Measurements from ENCODE around the gene MSRB2.

Gene MSRB2

DNA sequence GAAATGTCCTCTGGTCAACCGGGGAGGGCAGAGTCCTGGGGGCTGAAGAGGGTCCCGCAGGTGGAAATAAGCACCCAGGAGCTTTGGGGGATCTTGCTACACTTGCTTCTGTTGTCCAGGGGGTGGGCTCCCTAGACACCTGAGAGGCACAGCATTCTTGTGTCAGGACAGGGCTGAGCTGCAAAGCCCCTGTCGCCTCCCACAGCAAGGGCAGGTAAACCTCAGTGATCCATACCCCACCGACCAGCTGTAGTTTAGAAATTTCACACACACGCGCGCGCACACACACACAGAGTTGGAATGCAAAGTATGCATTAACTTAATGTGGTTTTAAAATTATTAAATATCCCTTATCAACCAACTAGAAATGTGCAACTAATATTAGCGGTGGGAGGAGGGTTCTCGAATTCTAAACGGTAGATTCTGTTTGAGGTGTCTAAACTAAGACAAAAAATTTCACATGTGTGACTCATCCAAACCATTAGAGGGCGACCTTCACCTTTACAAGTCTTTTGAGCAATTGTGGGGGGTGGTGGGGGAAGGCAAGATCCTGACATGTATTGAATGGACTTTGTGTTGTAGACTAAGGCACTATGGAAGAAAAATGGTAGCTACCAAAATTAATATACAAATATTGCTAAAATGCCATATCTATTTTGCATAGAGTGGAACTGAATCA lies 62.5 kb downstream of the MSRB2 start:
- TF ChIP-seq YY1 (IDR thresholded peaks at IDR 0.05; ENCODE audit: insufficient read depth, insufficient read length) (no peak), ZNF274 (IDR thresholded peaks at IDR 0.05; ENCODE audit: low read depth, low read length) (no peak)
- Histone ChIP-seq H3K4me3 (ENCODE audit: insufficient read length, low read depth) (no peak overlapping the region), H3K27me3 (ENCODE audit: insufficient read depth, insufficient read length) (peaks cover 6% of the 10 kb centered on the region), H3K9ac (ENCODE audit: insufficient read length, low read depth) (no peak overlapping the region), H3K36me3 (ENCODE audit: insufficient read depth, insufficient read length, low read length) (no peaks in the 10 kb centered on the region), H3K4me1 (ENCODE audit: insufficient read depth, insufficient read length) (no peaks in the 10 kb centered on the region), H3K9me3 (ENCODE audit: insufficient read depth, low read length) (no peaks in the 10 kb centered on the region)
- peak; percentile 39 for DNase-seq (ENCODE audit: low read depth, low spot score)

GRCh38 chr10:23158370-23158769 lies 63.0 kb downstream of the MSRB2 start:
- no peak for TF ChIP-seq YY1 (IDR thresholded peaks at IDR 0.05; ENCODE audit: insufficient read depth, insufficient read length)
- TF ChIP-seq ZNF274 (IDR thresholded peaks at IDR 0.05; ENCODE audit: low read depth, low read length) = no peak
- TF ChIP-seq SUZ12 (IDR thresholded peaks at IDR 0.05; ENCODE audit: extremely low read depth, insufficient read depth, insufficient read length) = no peak
- H3K9me3 ChIP-seq (ENCODE audit: insufficient read depth, low read length) = no peaks in the 10 kb centered on the region
- no peaks in the 10 kb centered on the region for H3K4me1 ChIP-seq (ENCODE audit: insufficient read depth, insufficient read length)
- peak; percentile 49 for DNase-seq (ENCODE audit: low read depth, low spot score)
- H3K9ac ChIP-seq (ENCODE audit: insufficient read length, low read depth) = no peak overlapping the region
- H3K36me3 ChIP-seq (ENCODE audit: insufficient read depth, insufficient read length, low read length) = no peaks in the 10 kb centered on the region
- H3K27me3 ChIP-seq (ENCODE audit: insufficient read depth, insufficient read length) = peaks cover 6% of the 10 kb centered on the region
- H3K4me3 ChIP-seq (ENCODE audit: insufficient read length, low read depth) = no peak overlapping the region

GRCh38 chr10:23171232-23171876 lies 76.0 kb downstream of the MSRB2 start:
- peaks cover 7% of the 10 kb centered on the region for H3K4me1 ChIP-seq (ENCODE audit: insufficient read depth, insufficient read length)
- no peak overlapping the region for H3K4me3 ChIP-seq (ENCODE audit: insufficient read length, low read depth)
- TF ChIP-seq YY1 (IDR thresholded peaks at IDR 0.05; ENCODE audit: insufficient read depth, insufficient read length) (no peak), ZNF274 (IDR thresholded peaks at IDR 0.05; ENCODE audit: low read depth, low read length) (no peak), SUZ12 (IDR thresholded peaks at IDR 0.05; ENCODE audit: extremely low read depth, insufficient read depth, insufficient read length) (no peak)
- DNase-seq (ENCODE audit: low read depth, low spot score) = no peak
- peaks cover 93% of the 10 kb centered on the region for H3K27me3 ChIP-seq (ENCODE audit: insufficient read depth, insufficient read length)
- H3K9ac ChIP-seq (ENCODE audit: insufficient read length, low read depth) = no peak overlapping the region
- H3K9me3 ChIP-seq (ENCODE audit: insufficient read depth, low read length) = no peaks in the 10 kb centered on the region
- H3K36me3 ChIP-seq (ENCODE audit: insufficient read depth, insufficient read length, low read length) = no peaks in the 10 kb centered on the region

Data from NT2/D1 (cell line).